ENCODE data around the gene GREB1.
A peak's percentile ranks its signal among the peaks of the same experiment; 100 is the strongest.

The GREB1 gene

GRCh38 chr2:11578986-11579774 is 45.3 kb downstream of the GREB1 start:
- DNase-seq (ENCODE audit: low read depth in 2 of 3, low spot score in 1 of 3), result no peak

GRCh38 chr2:11579867-11580659 is 46.2 kb downstream of the GREB1 start:
- no peak for DNase-seq (ENCODE audit: low read depth in 2 of 3, low spot score in 1 of 3)

- no peak for DNase-seq (ENCODE audit: low read depth in 2 of 3, low spot score in 1 of 3)
Measured at GRCh38 chr2:11580697-11581096, 46.9 kb downstream of the GREB1 start.

GRCh38 chr2:11581124-11581796 is 47.4 kb downstream of the GREB1 start:
- DNase-seq (ENCODE audit: low read depth in 2 of 3, low spot score in 1 of 3), result no peak

GRCh38 chr2:11581797-11582611 is 48.2 kb downstream of the GREB1 start:
- no peak for DNase-seq (ENCODE audit: low read depth in 2 of 3, low spot score in 1 of 3)

GRCh38 chr2:11582612-11582861 is 48.7 kb downstream of the GREB1 start:
- DNase-seq (ENCODE audit: low read depth in 2 of 3, low spot score in 1 of 3), result no peak

GRCh38 chr2:11582862-11583752 is 49.3 kb downstream of the GREB1 start:
- peak; percentile 46 to 67 (median 61) for DNase-seq (ENCODE audit: low read depth in 2 of 3, low spot score in 1 of 3)

- DNase-seq (ENCODE audit: low read depth in 2 of 3, low spot score in 1 of 3), result peak; percentile 87 to 96 (median 89)
Measured at GRCh38 chr2:11583840-11584524, 50.1 kb downstream of the GREB1 start.

GRCh38 chr2:11584525-11585056 is 50.7 kb downstream of the GREB1 start:
- DNase-seq (ENCODE audit: low read depth in 2 of 3, low spot score in 1 of 3), result no peak

GRCh38 chr2:11585071-11585470 is 51.2 kb downstream of the GREB1 start:
- no peak for DNase-seq (ENCODE audit: low read depth in 2 of 3, low spot score in 1 of 3)

GRCh38 chr2:11588228-11589110 is 54.6 kb downstream of the GREB1 start:
- no peak for DNase-seq (ENCODE audit: low read depth in 2 of 3, low spot score in 1 of 3)

- no peak for DNase-seq (ENCODE audit: low read depth in 2 of 3, low spot score in 1 of 3)
Measured at GRCh38 chr2:11589316-11589940, 55.6 kb downstream of the GREB1 start.

- no peak for DNase-seq (ENCODE audit: low read depth in 2 of 3, low spot score in 1 of 3)
Measured at GRCh38 chr2:11590193-11590592, 56.3 kb downstream of the GREB1 start.

- no peak for DNase-seq (ENCODE audit: low read depth in 2 of 3, low spot score in 1 of 3)
Measured at GRCh38 chr2:11591091-11591490, 57.2 kb downstream of the GREB1 start.

GRCh38 chr2:11592671-11593574 is 59.1 kb downstream of the GREB1 start:
- no peak for DNase-seq (ENCODE audit: low read depth in 2 of 3, low spot score in 1 of 3)

GRCh38 chr2:11596801-11597200 is 63.0 kb downstream of the GREB1 start:
- no peak for DNase-seq (ENCODE audit: low read depth in 2 of 3, low spot score in 1 of 3)
